BJ (cell line): Measurements from ENCODE around the gene UQCRQ. TPM values are rescaled to one million over a fixed set of nuclear protein-coding genes. Genes with fewer than 3 reads are reported as not detected.

Source experiments
- CTCF ChIA-PET: fragments of 350-600 bp; formaldehyde crosslinking; extraction: SDS; loops from one replicate; lab custom pipeline; 2021; ENCODE audit warnings: antibody characterized with exemption, inconsistent platforms; lab: Yijun Ruan, JAX
- POLR2A ChIA-PET: fragments of 300-600 bp; sonication (Branson Sonifier 250); formaldehyde crosslinking; extraction: SDS; loops from one replicate; lab custom pipeline; 2021; ENCODE audit warnings: antibody characterized with exemption; lab: Charles Lee
- DNase-seq: peaks from one replicate; pipeline ENCODE4 v3.0.0-alpha.2; 2011; ENCODE audit warnings: low read depth
- H3K27me3 ChIP-seq: 2 replicates; pipeline ENCODE4 v1.6.0; 2011; ENCODE audit warnings: low read length; ENCODE audit not compliant: control insufficient read depth, insufficient read depth
- H3K36me3 ChIP-seq: 2 replicates; pipeline ENCODE4 v1.5.1; 2011; ENCODE audit warnings: low read length; ENCODE audit not compliant: control insufficient read depth, insufficient read depth
- H3K4me3 ChIP-seq: 2 replicates; pipeline ENCODE4 v1.5.1; 2011; ENCODE audit warnings: low read depth, mild to moderate bottlenecking, control low read depth, low read length
- CTCF ChIP-seq: IDR thresholded peaks from 2 replicates; pipeline ENCODE4 v1.5.1; 2011; ENCODE audit warnings: low read depth, mild to moderate bottlenecking, control low read depth, inconsistent platforms, low read length, moderate library complexity; ENCODE audit not compliant: insufficient read depth
- polyA plus RNA-seq: library from polyadenylated mRNA; depleted of rRNA; stranded (reverse); fragments of >200 nt; gene quantifications from 2 replicates; pipeline ENCODE4 v1.2.3, GENCODE V29; 2011

UQCRQ gene
- polyA plus RNA-seq, 1 experiment, result 289 TPM

DNA sequence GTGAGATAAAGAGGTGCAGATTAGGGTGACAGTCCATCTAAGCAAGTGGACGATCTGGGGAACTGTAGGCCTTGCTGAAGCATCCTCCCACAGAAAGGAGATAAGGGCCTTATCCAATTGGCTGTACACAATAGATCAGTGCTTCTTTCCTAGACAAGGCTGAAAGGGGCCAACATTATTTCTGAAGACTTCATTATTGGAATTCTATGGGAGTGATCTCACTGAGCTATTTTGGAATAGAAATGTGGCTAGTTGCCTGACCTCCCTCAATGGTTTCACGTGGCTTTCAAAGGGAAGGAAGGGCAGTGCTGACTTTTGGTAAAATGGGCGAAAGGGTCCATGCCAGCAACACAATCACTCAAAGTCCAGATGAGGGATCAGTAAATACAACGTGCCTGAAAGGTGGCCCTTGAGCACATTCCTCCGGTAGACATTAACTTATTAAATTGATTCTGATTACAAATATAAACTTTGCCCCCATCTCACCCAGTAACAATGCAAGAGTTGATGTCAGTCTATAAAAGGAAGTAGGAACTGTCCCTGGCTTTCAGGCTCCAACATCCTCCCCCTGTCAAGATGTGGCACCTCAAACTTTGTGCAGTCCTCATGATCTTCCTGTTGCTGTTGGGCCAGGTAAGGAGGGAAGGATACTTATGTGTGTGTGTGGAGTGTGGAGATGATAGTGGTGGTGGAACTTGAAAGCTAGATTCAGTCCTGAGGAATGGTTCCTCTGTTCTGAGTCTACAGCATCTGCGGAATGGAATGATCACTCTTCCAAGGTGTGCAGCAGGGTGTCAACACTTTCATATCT, 6.9 kb downstream of the UQCRQ start, which contains the start of gene LEAP2:
TSS of gene LEAP2 (plus strand) at position 550 of the 811 bp plus-strand sequence. CDS start at position 577, 27 bp downstream.
- ChIA-PET POLR2A (no interaction called here), CTCF (interaction anchor here (0.5 to 1.3 kb wide), 4 partner anchors 10 to 160 kb away, joined by 4 to 6 read pairs (median 4); partner anchors contain the start of gene SHROOM1)
- peaks cover 11% of the 10 kb centered on the region for H3K36me3 ChIP-seq
- H3K27me3 ChIP-seq, result no peaks in the 10 kb centered on the region; the same call in 1 of the 2 replicates
- no peak for TF ChIP-seq CTCF
- H3K4me3 ChIP-seq, result no peak within 1 kb of the TSS
- DNase-seq, result no peak

DNA sequence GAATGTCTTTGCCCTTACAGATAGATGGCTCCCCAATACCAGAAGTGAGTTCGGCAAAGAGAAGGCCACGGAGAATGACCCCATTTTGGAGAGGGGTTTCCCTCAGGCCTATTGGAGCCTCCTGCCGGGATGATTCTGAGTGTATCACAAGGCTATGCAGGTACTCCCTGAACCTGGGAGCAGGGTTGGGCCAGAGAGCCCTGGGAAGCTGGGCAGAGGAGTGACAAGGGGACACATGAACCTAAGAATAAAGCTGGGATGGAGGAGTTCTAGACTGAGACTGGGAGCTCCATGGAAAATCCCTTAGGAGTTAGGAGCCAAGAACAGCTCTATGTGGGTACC, 7.5 kb downstream of the UQCRQ start:
- ChIA-PET CTCF (interaction anchor here (0.7 to 1.1 kb wide), 3 partner anchors 9 to 43 kb away, joined by 3 to 4 read pairs (median 4); partner anchors contain the start of gene SHROOM1), POLR2A (no interaction called here)
- H3K36me3 ChIP-seq, result peaks cover 10% of the 10 kb centered on the region

DNA sequence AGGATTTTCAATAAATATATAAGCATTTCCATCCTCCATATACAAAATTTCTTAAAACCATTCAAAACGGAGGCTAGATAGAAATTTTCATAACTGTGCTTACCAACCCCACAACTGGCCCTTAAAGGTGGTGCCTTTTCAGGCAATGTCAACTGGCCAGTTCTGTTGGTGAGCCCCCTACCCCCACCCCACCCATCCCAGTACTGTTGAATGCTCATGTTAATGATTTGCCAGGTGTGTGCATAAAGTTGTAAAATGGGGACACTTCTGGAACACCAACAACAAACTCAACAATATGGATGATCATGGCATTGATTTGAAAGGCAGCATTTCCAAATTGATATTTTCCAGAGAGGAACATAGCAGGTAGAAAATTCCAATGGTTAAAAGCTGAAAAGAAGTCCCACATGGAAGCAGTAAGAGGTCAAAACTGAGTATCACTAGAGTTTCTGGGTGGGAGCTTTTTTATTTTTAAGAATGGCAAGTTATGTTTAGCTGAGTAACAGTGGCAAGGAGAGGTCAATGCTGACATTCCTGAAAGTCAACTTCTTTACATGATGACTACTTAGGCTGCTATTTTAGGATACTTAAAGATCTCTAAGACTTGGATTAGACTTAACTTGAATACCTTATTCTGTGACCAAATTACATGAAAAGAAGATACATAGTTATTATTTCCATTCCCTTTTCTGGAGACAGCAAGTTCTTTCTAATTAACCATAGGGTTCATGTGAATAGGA, 9.7 kb downstream of the UQCRQ start:
- no peak for TF ChIP-seq CTCF
- ChIA-PET CTCF (interaction anchor here (0.8 to 2.7 kb wide), 4 partner anchors 8 to 47 kb away, joined by 3 to 12 read pairs (median 7); partner anchors contain the start of gene SHROOM1), POLR2A (interaction anchor here (0.6 kb wide), 1 partner anchor 48 kb away, joined by 4 read pairs; no protein-coding TSS in a partner anchor)
- no peak for DNase-seq
- peaks cover 6% of the 10 kb centered on the region for H3K36me3 ChIP-seq
- no peak overlapping the region for H3K4me3 ChIP-seq
- H3K27me3 ChIP-seq, result no peaks in the 10 kb centered on the region; the same call in 1 of the 2 replicates

More for the DNA sequence above, 7.5 kb downstream of the UQCRQ start:
- Histone ChIP-seq H3K4me3 (no peak overlapping the region), H3K27me3 (no peaks in the 10 kb centered on the region; the same call in 1 of the 2 replicates)
- no peak for TF ChIP-seq CTCF
- DNase-seq, result no peak

DNA sequence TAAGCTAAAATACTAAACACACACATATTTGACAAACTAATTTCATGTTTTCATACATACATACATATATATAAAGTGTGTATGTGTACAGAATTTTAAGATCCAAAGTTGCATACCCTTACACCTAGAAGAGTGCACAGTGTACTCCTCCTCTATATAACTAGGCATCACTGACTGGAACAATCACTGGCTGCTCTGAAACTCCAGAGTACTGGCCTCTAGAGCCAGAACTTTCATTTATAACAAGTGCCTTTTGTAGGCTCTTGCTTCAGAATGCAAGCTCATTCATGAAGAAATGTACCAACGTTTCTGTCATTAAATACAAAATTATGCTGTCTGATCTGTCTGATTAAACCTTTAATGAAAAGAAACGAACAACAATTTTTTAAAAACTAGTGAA, 11.0 kb downstream of the UQCRQ start:
- Histone ChIP-seq H3K36me3 (peaks cover 10% of the 10 kb centered on the region), H3K27me3 (no peaks in the 10 kb centered on the region; the same call in 1 of the 2 replicates), H3K4me3 (no peak overlapping the region)
- CTCF ChIA-PET, result interaction anchor here (0.8 to 2.7 kb wide), 6 partner anchors 9 to 491 kb away, joined by 3 to 12 read pairs (median 5); partner anchors contain the start of genes HSPA4 and SHROOM1
- POLR2A ChIA-PET, result no interaction called here
- DNase-seq, result no peak
- no peak for TF ChIP-seq CTCF
